Thoracic aorta (tissue), 2 donors: ENCODE results near the gene PPP4C. TPM values are rescaled to one million over a fixed set of nuclear protein-coding genes. Genes with fewer than 3 reads are reported as not detected.

Source experiments
- ATAC-seq: fragments of 150-250 bp; one replicate; pipeline ENCODE4 v1.8.0; 2017; ENCODE audit warnings: low read depth; ENCODE audit not compliant: insufficient number of reproducible peaks, low FRiP score
- DNase-seq: peaks from one replicate; pipeline ENCODE4 v3.0.0-alpha.2; 2020; ENCODE audit warnings: low spot score
- H3K27ac ChIP-seq, 2 donors: fragments of 200-600 bp; sonication (generic); 1 replicate in 1 of 2; 2 replicates in 1 of 2; pipeline ENCODE4 v1.5.1; 2016; ENCODE audit warnings: mild to moderate bottlenecking in 2 of 2, moderate library complexity in 2 of 2
- H3K27me3 ChIP-seq: fragments of 200-600 bp; sonication (generic); replicated peaks from 2 replicates; pipeline ENCODE4 v1.6.0; 2016; ENCODE audit warnings: mild to moderate bottlenecking; ENCODE audit not compliant: insufficient read depth
- H3K36me3 ChIP-seq: fragments of 200-600 bp; sonication (generic); one replicate; pipeline ENCODE4 v1.5.1; 2016
- H3K4me1 ChIP-seq, 2 donors: fragments of 200-600 bp; sonication (generic); 1 replicate in 1 of 2; 2 replicates in 1 of 2; pipeline versions ENCODE4 v1.5.1 to v1.6.0; 2016; ENCODE audit warnings: low read depth in 2 of 2, mild to moderate bottlenecking in 1 of 2; ENCODE audit not compliant: control insufficient read depth in 1 of 2
- H3K4me3 ChIP-seq: fragments of 200-600 bp; sonication (generic); 2 replicates; pipeline ENCODE4 v1.5.1; 2016; ENCODE audit warnings: mild to moderate bottlenecking
- H3K9me3 ChIP-seq: fragments of 200-600 bp; sonication (generic); 2 replicates; pipeline ENCODE4 v1.5.1; 2016
- CTCF ChIP-seq: fragments of 200-600 bp; sonication (generic); IDR thresholded peaks from one replicate; pipeline ENCODE4 v1.5.1; 2019; ENCODE audit warnings: antibody characterized with exemption
- total RNA-seq, 2 donors: library from RNA; depleted of rRNA; stranded (reverse); fragments of >200 nt; gene quantifications; one replicate each; pipeline versions ENCODE4 v1.1.0 to v1.2.3, GENCODE V29; 2016

PPP4C gene
- total RNA-seq, 2 donors from 2014 or later: 37.7 to 54.2 TPM

GRCh38 chr16:30030011-30030685 is 45.6 kb upstream of the PPP4C start:
- Histone ChIP-seq H3K36me3 (no peaks in the 10 kb centered on the region), H3K9me3 (no peaks in the 10 kb centered on the region), H3K27ac (no peak overlapping the region), H3K4me1 (peaks cover 2 to 8% of the 10 kb centered on the region in 2 donors), H3K4me3 (no peak overlapping the region), H3K27me3 (peaks cover 19% of the 10 kb centered on the region)
- ATAC-seq (no peak), DNase-seq (no peak)
- TF ChIP-seq CTCF: no peak

- Histone ChIP-seq H3K27ac (no peak within 1 kb of the TSS), H3K4me1 (peaks cover 2 to 8% of the 10 kb centered on the region in 2 donors), H3K27me3 (peaks cover 19% of the 10 kb centered on the region), H3K9me3 (no peaks in the 10 kb centered on the region), H3K4me3 (peak within 1 kb of the TSS; percentile 42), H3K36me3 (no peaks in the 10 kb centered on the region)
- DNase-seq (no peak), ATAC-seq (no peak)
- TF ChIP-seq CTCF: no peak
Observed at GRCh38 chr16:30030841-30031413, 44.9 kb upstream of the PPP4C start, which contains the start of gene TLCD3B. TSS of gene TLCD3B (minus strand) at chr16:30031271. CDS start at chr16:30030527, 744 bp downstream.

- ATAC-seq: no peak
- no peak overlapping the region for H3K4me3 ChIP-seq
- peaks cover 19% of the 10 kb centered on the region for H3K27me3 ChIP-seq
Observed at GRCh38 chr16:30031477-30031918, 44.3 kb upstream of the PPP4C start.

DNA sequence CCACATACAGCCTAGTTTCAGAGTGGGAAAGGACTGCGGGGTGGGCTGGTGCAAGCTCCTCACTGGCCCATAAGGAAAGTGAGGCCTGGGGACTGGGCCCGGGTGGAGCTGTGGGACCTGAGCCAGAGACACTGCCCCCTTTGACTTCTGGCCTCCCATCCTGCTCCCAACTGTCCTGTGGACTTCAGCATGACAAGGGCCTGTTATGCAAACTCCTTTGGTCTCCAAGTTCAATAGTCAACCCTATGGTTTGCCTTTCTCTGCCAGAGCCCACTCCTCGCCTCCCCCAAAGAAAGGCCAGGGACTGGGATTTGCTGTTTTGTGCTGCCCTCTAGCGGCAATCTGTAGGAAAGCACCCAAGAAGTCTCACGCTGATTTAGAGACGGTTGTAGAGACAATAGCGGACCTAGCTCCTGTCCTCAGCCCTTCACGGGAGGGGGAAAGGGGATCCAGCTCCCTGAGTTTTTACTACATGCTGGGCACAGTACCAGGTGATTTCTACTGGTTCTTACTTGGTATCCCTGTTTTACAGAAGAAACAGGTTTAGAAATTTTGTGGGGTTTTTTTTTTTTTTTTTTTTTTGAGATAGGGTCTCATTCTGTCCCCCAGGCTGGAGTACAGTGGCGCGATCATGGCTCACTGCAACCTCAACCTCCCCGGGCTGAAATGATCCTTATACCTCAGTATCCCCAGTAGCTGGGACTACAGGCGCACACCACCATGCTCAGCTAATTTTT is 43.5 kb upstream of the PPP4C start:
- Histone ChIP-seq H3K36me3 (no peaks in the 10 kb centered on the region), H3K27me3 (peaks cover 19% of the 10 kb centered on the region), H3K4me3 (no peak overlapping the region), H3K4me1 (peaks cover 2 to 8% of the 10 kb centered on the region in 2 donors), H3K9me3 (no peaks in the 10 kb centered on the region), H3K27ac (no peak overlapping the region)
- ATAC-seq (no peak), DNase-seq (no peak)
- TF ChIP-seq CTCF: peak; percentile 66

More at GRCh38 chr16:30031477-30031918, 44.3 kb upstream of the PPP4C start:
- peaks cover 2 to 8% of the 10 kb centered on the region in 2 donors for H3K4me1 ChIP-seq
- no peak overlapping the region for H3K27ac ChIP-seq
- H3K9me3 ChIP-seq: no peaks in the 10 kb centered on the region
- no peak for DNase-seq
- no peaks in the 10 kb centered on the region for H3K36me3 ChIP-seq
- no peak for TF ChIP-seq CTCF

- DNase-seq (no peak), ATAC-seq (no peak)
- no peak overlapping the region for H3K27ac ChIP-seq
- H3K4me3 ChIP-seq: no peak overlapping the region
- no peak for TF ChIP-seq CTCF
- H3K9me3 ChIP-seq: no peaks in the 10 kb centered on the region
- no peaks in the 10 kb centered on the region for H3K36me3 ChIP-seq
- H3K27me3 ChIP-seq: peaks cover 19% of the 10 kb centered on the region
- H3K4me1 ChIP-seq: peaks cover 2 to 8% of the 10 kb centered on the region in 2 donors
Observed at GRCh38 chr16:30033270-30033669, 42.5 kb upstream of the PPP4C start.
